GM19099 (cell line): Measurements from ENCODE around the gene COMMD10.

Source experiments
- POLR2A ChIP-seq: IDR thresholded peaks from 3 replicates; pipeline ENCODE4 v1.6.1; 2011; ENCODE audit warnings: low read depth; ENCODE audit not compliant: insufficient read length; ENCODE audit errors: extremely low read depth

The COMMD10 gene

GRCh38 chr5:116145416-116145815, 60.6 kb downstream of the COMMD10 start:
- no peak for TF ChIP-seq POLR2A

GRCh38 chr5:116152169-116152568, 67.3 kb downstream of the COMMD10 start:
- no peak for TF ChIP-seq POLR2A

GRCh38 chr5:116153687-116154174, 68.9 kb downstream of the COMMD10 start:
- TF ChIP-seq POLR2A: no peak

- TF ChIP-seq POLR2A: no peak
Measured at GRCh38 chr5:116154252-116154651, 69.4 kb downstream of the COMMD10 start.

GRCh38 chr5:116154931-116155330, 70.1 kb downstream of the COMMD10 start:
- no peak for TF ChIP-seq POLR2A

GRCh38 chr5:116157902-116158301, 73.1 kb downstream of the COMMD10 start:
- TF ChIP-seq POLR2A: no peak

- no peak for TF ChIP-seq POLR2A
Measured at GRCh38 chr5:116159006-116159405, 74.2 kb downstream of the COMMD10 start.

- TF ChIP-seq POLR2A: no peak
Measured at GRCh38 chr5:116174111-116174510, 89.3 kb downstream of the COMMD10 start.

- TF ChIP-seq POLR2A: no peak
Measured at GRCh38 chr5:116176121-116176520, 91.3 kb downstream of the COMMD10 start.

- no peak for TF ChIP-seq POLR2A
Measured at GRCh38 chr5:116178925-116179324, 94.1 kb downstream of the COMMD10 start.

- TF ChIP-seq POLR2A: no peak
Measured at GRCh38 chr5:116209166-116209565, 124.3 kb downstream of the COMMD10 start.

GRCh38 chr5:116212225-116212624, 127.4 kb downstream of the COMMD10 start:
- TF ChIP-seq POLR2A: no peak

GRCh38 chr5:116216246-116216645, 131.4 kb downstream of the COMMD10 start:
- TF ChIP-seq POLR2A: no peak

- TF ChIP-seq POLR2A: no peak
Measured at GRCh38 chr5:116225281-116225922, 140.6 kb downstream of the COMMD10 start.

- no peak for TF ChIP-seq POLR2A
Measured at GRCh38 chr5:116229131-116229689, 144.4 kb downstream of the COMMD10 start.

- no peak for TF ChIP-seq POLR2A
Measured at GRCh38 chr5:116231288-116231687, 146.5 kb downstream of the COMMD10 start.

GRCh38 chr5:116234681-116235080, 149.9 kb downstream of the COMMD10 start:
- no peak for TF ChIP-seq POLR2A

GRCh38 chr5:116237917-116238500, 153.2 kb downstream of the COMMD10 start:
- TF ChIP-seq POLR2A: no peak
